Fibroblast of villous mesenchyme (primary cell): Measurements from ENCODE around the gene PIK3R5. TPM values are rescaled to one million over a fixed set of nuclear protein-coding genes. Genes with fewer than 3 reads are reported as not detected.
"Not testable (repeated sequence)": the region's sequence is repeated elsewhere in the genome, so short reads cannot be mapped to it uniquely, and the experiment has no call there.

Experiments used
- DNase-seq: peaks from one replicate; pipeline ENCODE4 v3.0.0-alpha.2; 2010; ENCODE audit warnings: low read depth
- H3K4me3 ChIP-seq: 2 replicates; pipeline ENCODE4 v1.5.1; 2011; ENCODE audit warnings: low read depth, mild to moderate bottlenecking, low read length
- total RNA-seq: library from RNA; depleted of rRNA; stranded (reverse); fragments of >200 nt; gene quantifications from 2 replicates; pipeline ENCODE4 v1.2.3, GENCODE V29; 2012
- TF ChIP-seq, protein P1 (sequence below): IDR thresholded peaks from 2 replicates; pipeline ENCODE4 v1.5.1; 2012; ENCODE audit warnings: low read depth, mild to moderate bottlenecking, low read length; ENCODE audit not compliant: insufficient read depth

Gene PIK3R5
- total RNA-seq, 1 donor, result not detected

DNA sequence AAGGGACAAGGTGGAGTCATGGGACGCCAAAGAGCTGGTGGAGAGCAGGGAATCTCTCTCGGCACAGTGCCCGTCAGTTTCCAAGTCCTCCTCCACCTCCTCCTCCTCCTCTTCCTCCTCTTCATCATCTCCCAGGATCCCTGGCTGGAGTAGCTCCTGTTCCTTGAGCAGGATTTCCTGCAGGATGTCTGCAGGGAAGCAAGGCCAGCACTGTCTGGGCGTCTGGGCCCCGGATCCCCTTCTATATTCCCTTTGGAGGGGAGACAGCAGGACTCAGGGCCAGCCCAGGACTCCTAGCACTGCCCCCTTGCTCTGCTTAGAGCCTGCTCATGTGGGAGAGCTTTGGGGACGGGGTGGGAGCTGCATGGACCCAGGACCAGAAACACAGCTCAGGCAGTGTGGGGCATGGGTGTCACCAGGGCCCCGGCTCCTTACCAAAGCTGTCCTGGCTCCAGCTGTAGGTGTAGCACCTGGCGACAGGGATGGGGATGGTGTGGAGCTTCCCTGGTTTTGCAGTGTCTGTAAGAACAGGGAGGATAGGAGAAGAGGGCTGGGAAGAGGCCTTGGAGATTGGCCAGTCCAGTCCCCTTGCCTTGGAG is 76.7 kb downstream of the PIK3R5 start:
- TF ChIP-seq, protein P1, sequence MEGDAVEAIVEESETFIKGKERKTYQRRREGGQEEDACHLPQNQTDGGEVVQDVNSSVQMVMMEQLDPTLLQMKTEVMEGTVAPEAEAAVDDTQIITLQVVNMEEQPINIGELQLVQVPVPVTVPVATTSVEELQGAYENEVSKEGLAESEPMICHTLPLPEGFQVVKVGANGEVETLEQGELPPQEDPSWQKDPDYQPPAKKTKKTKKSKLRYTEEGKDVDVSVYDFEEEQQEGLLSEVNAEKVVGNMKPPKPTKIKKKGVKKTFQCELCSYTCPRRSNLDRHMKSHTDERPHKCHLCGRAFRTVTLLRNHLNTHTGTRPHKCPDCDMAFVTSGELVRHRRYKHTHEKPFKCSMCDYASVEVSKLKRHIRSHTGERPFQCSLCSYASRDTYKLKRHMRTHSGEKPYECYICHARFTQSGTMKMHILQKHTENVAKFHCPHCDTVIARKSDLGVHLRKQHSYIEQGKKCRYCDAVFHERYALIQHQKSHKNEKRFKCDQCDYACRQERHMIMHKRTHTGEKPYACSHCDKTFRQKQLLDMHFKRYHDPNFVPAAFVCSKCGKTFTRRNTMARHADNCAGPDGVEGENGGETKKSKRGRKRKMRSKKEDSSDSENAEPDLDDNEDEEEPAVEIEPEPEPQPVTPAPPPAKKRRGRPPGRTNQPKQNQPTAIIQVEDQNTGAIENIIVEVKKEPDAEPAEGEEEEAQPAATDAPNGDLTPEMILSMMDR, result no peak
- no peak overlapping the region for H3K4me3 ChIP-seq
- DNase-seq, result no peak

DNA sequence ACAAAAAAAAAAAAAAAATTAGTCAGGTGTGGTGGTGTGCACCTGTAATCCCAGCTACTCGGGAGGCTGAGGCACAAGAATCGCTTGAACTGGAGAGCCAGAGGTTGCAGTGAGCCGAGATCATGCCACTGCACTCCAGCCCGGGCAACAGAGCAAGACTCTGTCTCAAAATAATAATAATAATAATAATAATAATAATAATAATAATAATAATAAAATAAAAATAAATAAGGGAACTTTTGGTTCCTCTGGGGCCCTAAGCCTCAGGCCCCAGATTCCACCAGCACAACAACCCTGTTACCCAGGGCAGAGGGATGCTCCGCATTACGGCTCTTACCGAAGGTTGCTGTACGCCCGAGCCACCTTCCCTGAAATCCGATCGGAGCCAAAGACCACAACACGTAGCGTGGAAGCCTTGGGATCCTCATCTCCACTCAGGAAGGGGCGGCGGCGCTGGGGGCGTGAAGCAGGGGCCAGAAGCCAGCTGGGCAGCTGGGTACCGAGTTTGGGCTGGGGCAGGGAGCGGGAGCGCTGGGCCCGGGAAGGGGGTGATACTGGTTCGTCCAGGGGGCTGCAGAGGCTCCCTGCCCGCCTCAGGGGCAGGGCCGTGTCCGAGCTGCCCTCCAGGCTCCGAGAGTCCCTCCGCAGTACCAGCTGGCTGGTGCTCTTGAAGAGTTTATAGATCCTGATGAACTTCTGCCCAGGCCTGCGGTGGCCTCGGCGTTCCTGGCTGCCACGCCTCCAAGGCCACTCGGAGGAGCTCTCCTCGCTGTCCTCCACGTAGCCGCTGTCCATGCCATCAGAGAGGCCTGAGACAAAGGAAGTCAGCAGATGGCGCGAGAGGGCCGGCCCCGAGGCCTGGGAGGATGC is 77.4 kb downstream of the PIK3R5 start:
- DNase-seq, result peak; percentile 41
- no peak overlapping the region for H3K4me3 ChIP-seq
- TF ChIP-seq, protein P1, result peak; percentile 38

DNA sequence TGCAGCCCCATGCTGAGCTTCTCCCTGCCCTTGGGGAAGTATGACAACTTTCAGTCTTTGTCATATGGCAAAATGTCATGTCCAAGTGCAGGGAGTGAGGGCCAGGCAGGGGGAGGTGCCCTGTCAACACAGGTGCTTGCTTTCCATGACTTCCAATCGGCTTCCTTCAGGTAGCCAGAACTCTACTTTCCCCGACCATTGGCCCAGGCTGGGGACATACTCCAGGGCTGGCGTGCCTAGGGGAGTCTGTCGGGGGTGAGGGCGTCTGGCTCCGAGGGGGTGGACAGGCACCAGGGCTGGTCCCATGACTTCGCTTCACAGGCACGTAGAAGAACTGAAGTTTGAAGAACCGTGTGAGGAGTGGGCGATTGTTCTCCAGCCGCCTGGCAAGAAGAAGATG is 78.2 kb downstream of the PIK3R5 start:
- DNase-seq, result no peak
- TF ChIP-seq, protein P1, result no peak
- H3K4me3 ChIP-seq, result no peak overlapping the region

DNA sequence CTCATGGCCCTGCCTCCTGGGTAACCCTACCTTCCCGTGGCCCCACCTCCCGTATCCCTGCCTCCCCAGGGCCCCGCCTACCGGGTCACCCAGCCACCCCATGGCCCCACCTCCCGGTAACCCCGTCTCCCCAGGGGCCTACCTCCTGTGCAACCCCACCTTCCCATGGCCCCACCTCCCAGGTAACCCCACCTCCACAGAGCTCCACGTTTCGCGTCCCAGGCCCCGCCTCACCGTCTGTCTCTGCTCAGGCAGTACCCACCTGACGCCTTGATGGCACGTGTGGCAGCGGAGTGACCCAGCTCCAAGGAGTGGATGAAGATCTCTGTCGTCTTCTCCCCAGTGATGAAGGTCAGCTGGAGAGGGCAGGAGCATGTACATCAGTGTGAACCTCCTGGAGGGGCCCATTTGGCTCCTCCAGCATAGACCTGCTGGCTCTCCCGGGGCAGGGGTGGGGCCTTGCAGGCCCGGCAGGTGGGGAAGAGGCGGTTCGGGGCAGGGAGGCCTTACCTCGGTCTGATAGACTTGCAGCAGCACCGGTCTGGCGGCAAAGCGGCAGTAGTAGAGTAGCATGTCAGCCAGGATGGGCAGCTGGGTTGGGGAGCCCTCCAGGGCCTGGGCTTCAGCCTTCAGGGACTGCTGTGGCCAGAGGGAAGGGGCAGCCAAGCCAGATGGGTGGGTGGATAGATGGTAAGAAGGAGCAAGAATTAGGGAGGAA is 79.4 kb downstream of the PIK3R5 start:
- no peak for DNase-seq
- no peak overlapping the region for H3K4me3 ChIP-seq
- TF ChIP-seq, protein P1, result no peak

DNA sequence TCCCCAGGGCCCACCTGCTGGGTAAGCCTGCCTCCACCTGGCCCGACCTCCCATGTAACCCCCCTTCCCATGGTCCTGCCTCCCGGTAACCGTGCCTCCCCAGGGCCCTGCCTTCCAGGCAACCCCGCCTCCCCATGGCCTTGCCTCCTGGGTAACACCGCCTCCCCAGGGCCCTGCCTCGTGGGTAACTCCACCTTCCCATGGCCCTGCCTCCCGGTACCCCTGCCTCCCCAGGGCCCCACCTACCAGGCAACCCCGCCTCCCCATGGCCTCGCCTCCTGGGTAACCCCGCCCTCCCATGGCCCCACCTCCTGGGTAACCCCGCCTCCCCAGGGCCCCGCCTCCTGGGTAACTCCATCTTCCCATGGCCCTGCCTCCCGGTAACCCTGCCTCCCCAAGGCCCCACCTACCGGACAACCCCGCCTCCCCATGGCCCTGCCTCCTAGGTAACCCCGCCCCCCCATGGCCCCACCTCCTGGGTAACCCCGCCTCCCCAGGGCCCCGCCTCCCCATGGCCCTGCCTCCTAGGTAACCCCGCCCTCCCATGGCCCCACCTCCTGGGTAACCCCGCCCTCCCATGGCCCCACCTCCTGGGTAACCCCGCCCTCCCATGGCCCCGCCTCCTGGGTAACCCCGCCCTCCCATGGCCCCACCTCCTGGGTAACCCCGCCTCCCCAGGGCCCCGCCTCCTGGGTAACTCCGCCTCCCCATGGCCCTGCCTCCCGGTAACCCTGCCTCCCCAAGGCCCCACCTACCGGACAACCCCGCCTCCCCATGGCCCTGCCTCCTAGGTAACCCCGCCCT is 80.1 kb downstream of the PIK3R5 start:
- DNase-seq, H3K4me3 ChIP-seq: not testable (repeated sequence)

DNA sequence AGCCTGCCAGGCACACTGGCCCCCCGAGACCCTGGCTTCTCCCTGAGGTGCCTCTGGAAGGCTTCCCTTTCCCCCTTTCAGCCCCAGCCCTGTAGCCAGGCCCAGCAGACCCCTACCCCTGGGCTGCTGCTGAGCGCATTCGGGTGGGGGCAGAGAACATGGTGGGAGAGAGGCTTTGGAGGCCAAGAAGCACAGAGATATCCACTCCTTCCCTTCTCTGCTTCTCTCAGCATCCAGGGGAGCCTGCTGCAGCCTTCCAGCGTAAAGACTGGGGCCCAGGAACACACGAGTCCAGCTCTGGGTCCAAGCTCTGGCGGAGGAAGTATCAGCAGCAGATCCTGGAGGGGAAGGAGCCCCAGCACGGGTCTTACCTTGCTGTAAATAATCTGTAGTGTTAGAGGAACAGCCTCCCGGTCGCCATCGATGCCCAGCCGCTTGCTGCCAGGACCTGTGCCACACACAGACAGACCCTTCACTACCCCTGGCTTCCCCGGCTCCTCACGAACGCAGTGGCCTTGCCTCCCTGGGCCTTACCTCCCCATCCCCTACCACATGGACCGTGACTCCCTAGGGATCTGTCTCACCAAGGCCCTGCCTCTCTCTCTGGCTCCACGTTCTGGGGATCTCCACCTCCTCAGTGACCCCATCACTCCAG is 81.0 kb downstream of the PIK3R5 start:
- H3K4me3 ChIP-seq, result no peak overlapping the region
- TF ChIP-seq, protein P1, result no peak
- no peak for DNase-seq
